Neural progenitor cell (in vitro differentiated cells): ENCODE results near the gene KCNIP1. TPM values are rescaled to one million over a fixed set of nuclear protein-coding genes. Genes with fewer than 3 reads are reported as not detected.

ENCODE experiments used
- DNase-seq: peaks from one replicate; pipeline ENCODE4 v3.0.0-alpha.2; 2016; ENCODE audit warnings: low spot score
- H2AFZ ChIP-seq: fragments of 200-600 bp; sonication (generic); replicated peaks from 2 replicates; pipeline ENCODE4 v1.6.1; 2016; ENCODE audit warnings: antibody characterized with exemption
- H3F3A ChIP-seq: fragments of 200-600 bp; sonication (generic); 2 replicates; pipeline ENCODE4 v1.6.1; 2016; ENCODE audit warnings: antibody characterized with exemption, low read depth
- H3K27ac ChIP-seq: fragments of 200-600 bp; sonication (generic); 2 replicates; pipeline ENCODE4 v1.5.1; 2016; ENCODE audit warnings: mild to moderate bottlenecking
- H3K27me3 ChIP-seq: fragments of 200-600 bp; sonication (generic); 2 replicates; pipeline ENCODE4 v1.6.1; 2016; ENCODE audit warnings: mild to moderate bottlenecking, moderate library complexity
- H3K36me3 ChIP-seq: fragments of 200-600 bp; sonication (generic); 2 replicates; pipeline ENCODE4 v1.5.1; 2016
- H3K4me1 ChIP-seq: fragments of 200-600 bp; sonication (generic); 2 replicates; pipeline ENCODE4 v1.6.1; 2016; ENCODE audit warnings: mixed run types
- H3K4me2 ChIP-seq: fragments of 200-600 bp; sonication (generic); 2 replicates; pipeline ENCODE4 v1.6.1; 2016
- H3K4me3 ChIP-seq: fragments of 200-600 bp; sonication (generic); 2 replicates; pipeline ENCODE4 v1.5.1; 2016
- H3K79me2 ChIP-seq: fragments of 200-600 bp; sonication (generic); 2 replicates; pipeline ENCODE4 v1.6.1; 2016; ENCODE audit warnings: low read depth
- H3K9ac ChIP-seq: fragments of 200-600 bp; sonication (generic); 2 replicates; pipeline ENCODE4 v1.6.1; 2016
- H3K9me3 ChIP-seq: fragments of 200-600 bp; sonication (generic); 2 replicates; pipeline ENCODE4 v1.5.1; 2016; ENCODE audit warnings: low read depth
- H4K20me1 ChIP-seq: fragments of 200-600 bp; sonication (generic); 2 replicates; pipeline ENCODE4 v1.6.1; 2016; ENCODE audit warnings: low read depth
- H3K27ac Mint-ChIP-seq: 3 replicates; pipeline ENCODE4 v1.8.0; 2021; ENCODE audit warnings: mixed read lengths
- H3K27me3 Mint-ChIP-seq: 2 replicates; pipeline ENCODE4 v1.8.0; 2022; ENCODE audit warnings: low read depth, mild to moderate bottlenecking, inconsistent platforms, moderate library complexity, mixed read lengths; ENCODE audit not compliant: insufficient read depth
- H3K36me3 Mint-ChIP-seq: 3 replicates; pipeline ENCODE4 v1.8.0; 2021; ENCODE audit warnings: mixed read lengths
- H3K4me1 Mint-ChIP-seq: 3 replicates; pipeline ENCODE4 v1.8.0; 2021; ENCODE audit warnings: mixed read lengths
- H3K4me3 Mint-ChIP-seq: 3 replicates; pipeline ENCODE4 v1.8.0; 2021; ENCODE audit warnings: mild to moderate bottlenecking, moderate library complexity, mixed read lengths
- H3K9me3 Mint-ChIP-seq: 3 replicates; pipeline ENCODE4 v1.8.0; 2020; ENCODE audit warnings: mixed read lengths
- CTCF ChIP-seq: fragments of 200-600 bp; sonication (generic); IDR thresholded peaks from 2 replicates; pipeline ENCODE4 v1.5.1; 2017; ENCODE audit warnings: antibody characterized with exemption, mild to moderate bottlenecking
- EZH2 ChIP-seq: fragments of 200-600 bp; sonication (generic); IDR thresholded peaks from 2 replicates; pipeline ENCODE4 v1.6.1; 2017; ENCODE audit warnings: antibody characterized with exemption, mild to moderate bottlenecking, moderate library complexity
- EZH2phosphoT487 ChIP-seq: fragments of 200-600 bp; sonication (generic); IDR thresholded peaks from 2 replicates; pipeline ENCODE4 v1.6.1; 2017; ENCODE audit warnings: antibody characterized with exemption
- total RNA-seq: library from RNA; depleted of rRNA; stranded (reverse); fragments of >200 nt; gene quantifications from 2 replicates; pipeline ENCODE4 v1.2.3, GENCODE V29; 2015; ENCODE audit warnings: low replicate concordance

The KCNIP1 gene
- total RNA-seq, 1 donor from 2014 or later: 2.8 TPM

DNA sequence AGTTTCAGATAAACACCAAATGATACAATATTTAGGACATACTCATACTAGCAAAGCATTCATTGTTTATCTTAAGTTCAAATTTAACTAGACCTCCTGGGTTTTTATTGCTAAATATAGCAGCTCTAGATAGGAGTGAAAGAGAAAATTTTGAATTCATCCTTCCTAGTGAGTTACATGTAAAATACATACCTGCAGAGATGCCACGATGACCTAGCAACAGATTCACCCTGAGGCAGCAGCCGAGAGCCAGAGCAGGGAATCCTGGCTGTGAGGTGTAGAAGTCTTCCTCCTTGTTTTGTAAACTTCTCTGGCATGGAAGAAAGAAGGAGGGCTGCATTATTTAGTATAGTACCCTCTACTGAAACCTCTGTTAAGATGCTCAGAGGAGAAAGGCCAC lies 253.8 kb downstream of the KCNIP1 start:
- Mint-ChIP-seq H3K36me3 (no peaks in the 10 kb centered on the region), H3K27me3 (peaks cover 4% of the 10 kb centered on the region), H3K4me1 (peaks cover 6% of the 10 kb centered on the region), H3K27ac (no peak overlapping the region), H3K9me3 (no peaks in the 10 kb centered on the region), H3K4me3 (no peak overlapping the region)
- no peaks in the 10 kb centered on the region for H3K79me2 ChIP-seq
- H3K4me2 ChIP-seq: no peak overlapping the region
- no peak for DNase-seq
- H3K9me3 ChIP-seq: no peaks in the 10 kb centered on the region
- H4K20me1 ChIP-seq: no peaks in the 10 kb centered on the region
- H3K4me1 ChIP-seq: peaks cover 8% of the 10 kb centered on the region
- no peak overlapping the region for H3K4me3 ChIP-seq
- no peak overlapping the region for H2AFZ ChIP-seq
- no peak overlapping the region for H3K27ac ChIP-seq
- no peak overlapping the region for H3K9ac ChIP-seq
- no peak for TF ChIP-seq EZH2
- TF ChIP-seq EZH2phosphoT487: no peak
- no peak for TF ChIP-seq CTCF
- H3F3A ChIP-seq: no peaks in the 10 kb centered on the region
- no peaks in the 10 kb centered on the region for H3K36me3 ChIP-seq
- peaks cover 13% of the 10 kb centered on the region for H3K27me3 ChIP-seq

DNA sequence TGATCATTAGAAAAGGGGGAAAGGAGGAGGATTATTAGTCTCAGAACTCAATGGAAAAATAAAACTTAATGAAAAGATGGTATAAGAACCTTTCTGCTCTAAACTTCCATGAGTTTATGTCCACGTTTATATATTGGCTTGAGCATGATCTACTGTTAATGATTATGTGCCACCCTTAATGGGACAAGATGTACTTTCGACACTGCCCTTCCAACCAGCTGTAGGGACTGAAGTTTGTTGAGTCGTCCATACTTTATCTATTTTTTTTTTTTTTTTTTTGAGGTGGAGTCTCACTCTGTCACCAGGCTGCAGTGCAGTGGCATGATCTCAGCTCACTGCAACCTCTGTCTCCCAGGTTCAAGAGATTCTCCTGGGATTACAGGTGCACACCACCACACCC lies 254.7 kb downstream of the KCNIP1 start:
- Histone ChIP-seq H3F3A (no peaks in the 10 kb centered on the region), H4K20me1 (no peaks in the 10 kb centered on the region), H3K9me3 (no peaks in the 10 kb centered on the region), H3K4me3 (no peak overlapping the region), H3K4me1 (peaks cover 8% of the 10 kb centered on the region), H2AFZ (no peak overlapping the region), H3K27me3 (peaks cover 13% of the 10 kb centered on the region), H3K79me2 (no peaks in the 10 kb centered on the region), H3K4me2 (no peak overlapping the region), H3K36me3 (no peaks in the 10 kb centered on the region), H3K27ac (no peak overlapping the region), H3K9ac (no peak overlapping the region)
- Mint-ChIP-seq H3K4me3 (no peak overlapping the region), H3K36me3 (no peaks in the 10 kb centered on the region), H3K4me1 (peaks cover 5% of the 10 kb centered on the region), H3K27me3 (peaks cover 4% of the 10 kb centered on the region), H3K27ac (no peak overlapping the region), H3K9me3 (no peaks in the 10 kb centered on the region)
- no peak for DNase-seq
- TF ChIP-seq EZH2phosphoT487 (no peak), CTCF (no peak), EZH2 (no peak)

DNA sequence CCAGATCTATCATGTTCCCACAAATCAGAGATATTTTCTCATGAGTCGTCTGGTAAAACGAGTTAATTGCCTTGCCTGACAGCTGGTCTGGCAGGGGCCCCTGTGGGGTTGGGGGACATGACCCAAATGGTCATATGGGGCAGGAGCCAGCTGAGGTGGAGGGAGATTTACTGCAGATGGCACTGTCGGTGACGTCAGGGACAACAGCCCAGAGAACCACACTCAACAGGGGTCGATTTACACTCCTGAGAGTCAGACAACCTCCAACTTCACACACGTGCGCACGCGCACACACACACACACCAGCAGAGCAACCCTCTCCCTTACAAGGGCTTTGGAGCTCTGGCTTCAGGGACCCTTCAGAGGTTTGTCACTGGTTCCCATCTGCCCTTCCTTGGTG lies 256.3 kb downstream of the KCNIP1 start:
- H3K4me1 ChIP-seq: peaks cover 8% of the 10 kb centered on the region
- no peak for DNase-seq
- peaks cover 13% of the 10 kb centered on the region for H3K27me3 ChIP-seq
- H3K9ac ChIP-seq: no peak overlapping the region
- H3K27ac Mint-ChIP-seq: no peak overlapping the region
- H3K79me2 ChIP-seq: no peaks in the 10 kb centered on the region
- TF ChIP-seq CTCF: no peak
- TF ChIP-seq EZH2phosphoT487: no peak
- no peak for TF ChIP-seq EZH2
- H3K36me3 Mint-ChIP-seq: no peaks in the 10 kb centered on the region
- no peak overlapping the region for H3K4me2 ChIP-seq
- H3K4me3 ChIP-seq: no peak overlapping the region
- no peaks in the 10 kb centered on the region for H3F3A ChIP-seq
- no peaks in the 10 kb centered on the region for H4K20me1 ChIP-seq
- no peaks in the 10 kb centered on the region for H3K9me3 Mint-ChIP-seq
- no peak overlapping the region for H3K4me3 Mint-ChIP-seq
- peaks cover 4% of the 10 kb centered on the region for H3K27me3 Mint-ChIP-seq
- H2AFZ ChIP-seq: no peak overlapping the region
- H3K36me3 ChIP-seq: no peaks in the 10 kb centered on the region
- H3K4me1 Mint-ChIP-seq: peaks cover 5% of the 10 kb centered on the region
- H3K27ac ChIP-seq: no peak overlapping the region
- no peaks in the 10 kb centered on the region for H3K9me3 ChIP-seq
